HG03439 (cell line): ENCODE data around the gene CCDC85C.
"Not testable (repeated sequence)": the region's sequence is repeated elsewhere in the genome, so short reads cannot be mapped to it uniquely, and the experiment has no call there.

Source experiments
- ATAC-seq: cut with Tn5 transposase; IDR thresholded peaks from one replicate; pipeline ENCODE4 v1.9.1; 2021; ENCODE audit warnings: mild to moderate bottlenecking, moderate library complexity; ENCODE audit not compliant: unreplicated experiment

The CCDC85C gene

DNA sequence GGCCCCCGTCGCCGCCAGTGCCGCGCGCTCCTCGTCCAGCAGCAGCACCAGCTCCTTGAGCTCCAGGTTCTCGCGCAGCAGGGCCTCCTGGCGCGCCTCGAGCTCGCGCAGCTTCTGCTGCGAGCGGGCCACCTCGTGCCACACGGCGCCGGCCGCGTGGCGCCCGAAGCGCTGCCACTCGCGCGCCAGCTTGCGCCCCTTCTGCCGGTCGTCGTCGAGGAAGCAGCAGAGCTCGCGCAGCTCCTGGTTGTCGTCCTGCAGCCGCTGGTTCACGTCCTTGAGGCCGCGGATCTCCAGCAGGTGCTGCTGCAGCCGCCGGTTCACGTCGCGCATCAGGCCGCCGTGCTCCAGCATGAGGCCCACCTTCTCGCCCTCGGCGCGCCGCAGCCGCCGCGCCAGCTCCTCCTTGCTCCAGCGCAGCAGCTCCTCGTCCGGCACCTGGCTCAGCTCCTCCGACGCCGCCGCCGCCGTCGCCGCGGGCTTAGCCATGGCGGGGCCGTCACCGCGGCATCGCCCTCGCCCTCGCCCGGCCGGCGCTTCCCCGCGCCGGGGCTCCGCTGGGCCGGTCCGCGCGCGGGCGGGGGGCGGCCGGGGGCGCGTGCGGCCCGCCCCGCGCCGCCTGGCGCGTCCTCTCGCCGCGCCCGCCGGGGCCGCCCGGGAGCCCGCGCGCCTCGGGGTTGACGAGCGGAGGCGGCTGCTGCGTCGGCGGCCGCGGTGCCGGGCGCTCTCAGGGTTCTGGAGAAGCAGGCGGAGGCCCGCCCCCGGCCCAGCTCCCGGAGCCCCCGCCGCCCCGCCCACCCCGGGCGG, at the start of gene CCDC85C:
CCDC85C (minus strand) TSS at position 737 of the 807 bp plus-strand sequence; CDS start at position 489, 248 bp downstream.
- no peak for ATAC-seq

DNA sequence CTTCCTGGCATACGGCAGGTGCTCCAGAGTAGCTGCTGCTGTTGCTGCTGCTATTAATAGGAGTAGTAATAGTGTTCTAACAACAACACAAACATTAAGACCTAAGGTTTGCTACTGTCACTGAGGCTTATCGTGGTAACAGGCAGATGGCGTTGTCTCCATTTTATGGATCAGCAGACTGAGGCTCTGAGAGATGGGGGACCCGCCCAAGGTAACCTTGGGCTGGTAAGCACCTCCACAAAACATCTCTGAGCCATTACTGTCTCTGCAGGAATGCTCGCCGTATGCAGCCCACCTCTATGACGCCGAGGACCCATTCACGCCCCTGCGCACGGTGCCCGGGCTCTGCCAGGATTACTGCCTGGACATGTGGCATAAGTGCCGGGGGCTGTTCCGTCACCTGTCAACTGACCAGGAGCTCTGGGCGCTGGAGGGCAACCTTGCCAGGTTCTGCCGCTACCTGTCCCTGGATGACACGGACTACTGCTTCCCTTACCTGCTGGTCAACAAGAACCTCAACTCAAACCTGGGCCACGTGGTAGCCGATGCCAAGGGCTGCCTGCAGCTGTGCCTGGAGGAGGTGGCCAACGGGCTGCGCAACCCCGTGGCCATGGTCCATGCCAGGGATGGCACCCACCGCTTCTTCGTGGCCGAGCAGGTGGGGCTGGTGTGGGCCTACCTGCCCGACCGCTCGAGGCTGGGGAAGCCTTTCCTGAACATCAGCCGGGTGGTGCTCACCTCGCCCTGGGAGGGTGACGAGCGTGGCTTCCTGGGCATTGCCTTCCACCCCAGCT, 48.1 kb upstream of the CCDC85C start:
- no peak for ATAC-seq

DNA sequence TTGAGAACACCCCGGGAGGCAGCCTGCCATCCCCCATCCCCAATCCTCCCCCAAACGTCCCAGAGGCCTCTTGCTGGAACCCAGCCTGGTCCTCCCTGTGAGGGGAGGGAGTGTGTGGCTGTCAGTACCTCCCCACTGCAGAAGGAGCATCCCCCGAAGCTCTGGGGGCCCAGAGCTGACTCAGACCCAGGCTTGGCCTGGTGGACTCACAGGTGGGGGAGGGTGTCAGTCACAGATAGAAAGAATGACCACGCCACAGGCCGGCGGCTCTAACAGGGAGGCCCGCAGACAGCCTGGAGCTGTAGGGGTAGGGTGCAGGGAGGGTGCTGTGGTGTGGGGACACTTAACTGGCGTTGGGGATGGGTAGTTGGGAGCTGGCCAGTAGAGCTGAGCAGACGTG, 46.2 kb upstream of the CCDC85C start:
- ATAC-seq, result no peak

DNA sequence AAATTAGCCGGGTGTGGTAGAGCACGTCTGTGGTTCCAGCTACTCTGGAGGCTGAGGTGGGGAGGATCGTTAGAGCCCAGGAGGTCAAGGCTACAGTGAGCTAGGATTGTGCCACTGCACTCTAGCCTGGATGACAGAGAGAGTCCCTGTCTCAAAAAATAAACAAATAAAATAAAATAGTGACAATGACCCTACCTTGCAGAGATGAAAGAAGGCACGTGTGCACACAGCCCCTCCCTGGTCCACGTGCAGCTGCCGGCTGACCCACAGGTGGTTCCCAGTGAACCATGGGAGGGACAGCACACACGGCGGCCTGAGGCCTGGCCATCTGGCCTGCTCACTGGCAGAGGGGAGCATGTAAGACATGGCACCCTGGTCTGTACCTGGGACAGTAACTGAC, 45.6 kb upstream of the CCDC85C start:
- ATAC-seq, result no peak

DNA sequence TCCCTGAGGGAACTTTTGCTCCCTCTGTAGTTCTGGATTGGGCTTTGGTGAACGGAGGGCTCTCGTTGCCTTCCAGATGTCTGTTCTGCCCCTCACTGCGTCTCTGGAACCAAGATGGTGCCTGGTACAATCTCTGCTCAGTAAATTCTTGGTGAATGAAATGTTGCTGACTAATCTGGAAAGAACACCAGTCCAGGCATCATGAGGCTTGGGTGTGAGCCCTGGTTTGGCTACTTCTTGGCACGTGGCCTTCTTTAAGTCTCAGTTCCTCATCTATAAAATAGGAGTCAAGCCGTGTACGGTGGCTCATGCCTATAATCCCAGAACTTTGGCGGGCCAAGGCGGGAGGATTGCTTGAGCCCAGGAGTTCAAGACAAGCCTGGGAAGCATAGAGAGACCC, 45.2 kb upstream of the CCDC85C start:
- no peak for ATAC-seq

DNA sequence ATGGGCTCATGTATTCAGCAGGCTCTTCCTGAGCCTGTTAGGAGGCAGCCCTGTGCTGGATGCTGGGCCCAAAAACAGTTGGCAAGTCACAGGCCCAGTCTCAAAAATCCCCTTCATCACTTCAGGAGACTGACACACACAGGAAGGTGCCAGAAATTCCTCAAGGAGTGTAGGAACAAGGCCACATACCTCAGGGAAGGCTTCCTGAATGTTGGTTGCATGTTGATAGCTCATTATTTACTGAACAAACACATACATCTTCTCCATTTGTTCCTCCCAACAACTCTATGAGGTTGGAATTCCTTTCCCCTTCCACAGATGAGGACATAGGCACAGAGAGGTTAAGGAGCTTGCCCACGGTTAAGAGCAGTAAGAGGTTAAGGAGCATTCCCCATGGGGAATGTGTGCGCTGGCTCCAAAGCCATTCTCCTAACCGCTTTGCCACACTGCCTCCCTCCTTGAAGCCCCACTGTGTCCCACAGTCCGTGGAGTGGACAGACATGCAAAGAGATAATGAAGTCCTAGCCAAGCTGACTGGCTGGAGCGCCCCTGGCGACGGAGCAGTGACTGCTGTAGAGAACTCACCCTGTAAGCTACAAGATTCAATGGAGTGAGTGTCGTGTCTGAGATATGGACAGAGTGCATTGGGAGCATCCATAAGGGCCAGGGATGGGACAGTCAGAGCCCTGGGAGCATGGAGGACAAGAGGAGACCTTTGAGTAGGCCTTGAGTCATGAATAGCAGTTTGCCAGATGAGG, 44.2 kb upstream of the CCDC85C start:
- no peak for ATAC-seq

DNA sequence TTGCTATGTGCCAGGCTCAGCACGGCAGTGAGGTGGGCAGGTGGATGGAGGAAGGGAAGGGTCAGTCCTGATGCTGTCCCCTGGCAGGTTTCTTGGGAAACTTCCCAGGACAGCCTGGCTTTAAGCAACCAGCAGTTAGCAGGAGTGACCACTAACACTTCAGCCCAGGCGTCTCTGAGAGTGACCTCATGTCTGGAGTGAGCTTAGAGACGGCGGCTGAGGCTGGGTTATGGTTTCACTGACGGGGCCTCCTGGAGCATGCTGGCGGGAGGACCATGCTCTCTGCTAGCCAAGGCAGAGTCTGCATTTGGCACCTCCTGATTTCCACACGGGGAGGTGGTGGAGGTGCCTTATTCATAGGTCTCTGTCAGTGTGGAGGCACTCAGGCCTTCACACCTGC, 43.4 kb upstream of the CCDC85C start:
- ATAC-seq, result no peak

DNA sequence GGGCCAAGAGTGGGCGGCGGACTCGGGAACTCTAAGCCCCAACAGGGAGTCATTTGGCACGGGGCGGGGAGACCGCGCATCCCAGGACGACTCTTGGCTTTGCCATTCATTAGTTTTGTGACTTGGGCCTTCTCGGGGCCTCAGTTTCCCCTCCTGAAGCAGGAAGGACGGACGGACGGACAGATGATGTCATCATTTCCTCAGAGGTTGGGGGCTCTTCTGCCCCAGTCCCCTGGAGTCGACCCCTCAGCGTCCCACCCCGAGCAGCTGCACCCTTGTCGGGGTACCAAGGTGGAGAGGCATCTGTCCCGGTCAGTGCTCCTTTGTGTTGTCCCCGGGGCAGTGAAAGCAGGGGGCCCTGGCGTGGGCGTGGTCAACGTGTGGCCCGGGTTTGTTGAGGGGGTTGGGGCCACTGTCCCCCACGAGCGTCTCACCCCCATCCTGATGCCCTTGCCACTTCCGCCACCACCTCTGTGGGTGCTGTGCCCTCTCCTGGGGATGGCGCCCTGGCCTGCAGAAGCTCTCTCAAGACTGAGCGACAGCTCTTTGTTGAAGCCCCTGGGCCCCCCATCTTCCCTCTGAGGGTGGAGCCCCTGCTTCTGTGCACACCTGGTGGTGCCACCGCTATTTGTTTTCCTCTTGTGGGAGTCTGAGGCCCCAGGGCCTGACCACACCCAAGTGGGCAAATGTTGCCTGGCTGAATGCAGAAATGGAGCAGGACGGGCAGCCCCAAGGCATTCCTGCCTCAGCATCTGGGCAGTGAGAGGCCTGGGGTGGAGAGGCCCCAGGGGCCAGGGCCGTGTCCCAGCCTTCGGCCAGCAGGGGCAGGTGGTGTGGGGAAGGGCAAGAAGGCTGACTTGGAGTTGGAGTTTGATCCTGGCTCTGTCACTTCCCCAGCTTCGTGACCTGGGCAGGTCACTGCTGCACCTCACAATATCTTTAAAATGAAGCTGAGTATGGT, 41.8 kb upstream of the CCDC85C start:
- ATAC-seq, result no peak

DNA sequence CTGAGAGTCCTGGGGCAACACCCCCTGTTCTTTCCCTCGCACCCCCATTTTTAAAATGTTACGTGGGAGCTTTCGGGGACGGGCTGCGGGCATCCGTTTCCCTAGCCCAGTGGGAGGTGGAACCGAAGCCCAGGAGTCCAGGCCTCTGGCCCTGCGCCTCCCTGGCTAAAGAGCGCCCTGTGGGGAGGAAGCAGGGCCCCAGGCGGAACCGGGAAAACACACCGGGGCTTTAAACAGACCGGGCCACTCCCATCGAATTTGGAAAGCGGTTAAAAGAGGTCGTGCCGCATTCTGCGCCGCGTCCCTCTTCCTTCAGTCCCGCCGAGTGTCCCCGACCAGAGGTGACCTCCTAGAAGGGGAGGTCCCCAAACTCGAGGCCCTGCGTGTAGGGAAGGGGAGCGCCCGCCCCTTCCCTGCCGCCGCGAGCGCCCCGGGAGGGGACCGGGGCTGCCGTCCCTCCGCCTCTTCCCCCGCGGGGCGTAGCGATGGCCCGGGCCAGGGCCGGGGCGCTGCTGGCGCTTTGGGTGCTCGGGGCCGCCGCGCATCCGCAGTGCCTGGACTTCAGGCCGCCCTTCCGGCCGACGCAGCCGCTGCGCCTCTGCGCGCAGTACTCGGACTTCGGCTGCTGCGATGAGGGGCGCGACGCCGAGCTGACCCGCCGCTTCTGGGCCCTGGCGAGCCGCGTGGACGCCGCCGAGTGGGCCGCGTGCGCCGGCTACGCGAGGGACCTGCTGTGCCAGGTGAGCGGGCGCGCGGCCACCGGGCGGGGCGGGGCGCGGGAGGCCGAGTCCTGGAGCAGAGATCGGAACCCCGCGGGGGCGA, 40.9 kb upstream of the CCDC85C start, which contains the start of gene HHIPL1:
HHIPL1 (plus strand) TSS at position 407 of the 822 bp plus-strand sequence; CDS start at position 486, 79 bp downstream.
- ATAC-seq, result no peak

DNA sequence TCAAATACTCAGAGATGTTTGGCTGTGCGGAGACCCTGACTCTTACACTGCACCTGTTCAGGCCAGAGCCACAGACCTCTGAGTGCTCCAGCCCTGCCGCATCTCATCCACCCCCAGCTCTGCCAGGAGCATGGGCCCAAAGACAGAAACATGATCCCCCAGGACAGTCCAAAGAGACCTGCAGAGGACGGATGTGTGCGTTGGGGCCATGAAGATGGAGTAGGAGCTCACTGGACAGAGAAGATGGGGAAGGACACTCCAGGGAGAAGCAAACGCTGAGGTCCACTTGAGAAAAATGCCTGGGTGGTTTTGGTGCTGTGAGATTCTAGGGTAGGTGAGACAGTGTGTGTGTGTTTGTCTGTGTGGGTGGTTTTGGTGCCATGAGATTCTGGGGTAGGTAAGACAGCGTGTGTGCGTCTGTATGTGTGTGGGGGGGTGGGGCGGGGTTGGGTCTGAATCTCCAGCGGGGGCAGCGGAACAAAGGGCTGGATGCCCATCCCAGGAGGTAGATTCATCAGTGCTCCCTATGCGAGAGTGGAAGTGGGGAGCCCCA, 40.1 kb upstream of the CCDC85C start:
- no peak for ATAC-seq

DNA sequence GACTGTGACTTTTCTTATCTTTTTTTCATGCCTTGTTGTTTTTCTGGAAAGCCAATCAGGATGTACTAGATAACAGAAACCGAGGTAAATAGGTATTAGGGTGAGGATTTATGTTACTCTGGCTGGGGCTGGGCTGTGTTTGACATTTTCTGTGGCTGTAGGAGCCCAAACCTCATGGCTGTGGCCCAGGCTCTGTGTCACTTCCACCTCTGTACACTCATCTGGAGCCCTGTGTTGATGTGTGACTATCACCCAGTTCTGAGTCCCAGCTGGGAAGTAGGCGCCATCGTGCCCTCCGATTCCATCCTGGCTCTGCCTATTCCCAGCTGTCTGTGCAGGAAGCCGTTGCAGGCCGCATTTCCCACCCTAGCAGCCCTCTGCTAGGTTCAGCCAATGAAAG, 39.3 kb upstream of the CCDC85C start:
- no peak for ATAC-seq

DNA sequence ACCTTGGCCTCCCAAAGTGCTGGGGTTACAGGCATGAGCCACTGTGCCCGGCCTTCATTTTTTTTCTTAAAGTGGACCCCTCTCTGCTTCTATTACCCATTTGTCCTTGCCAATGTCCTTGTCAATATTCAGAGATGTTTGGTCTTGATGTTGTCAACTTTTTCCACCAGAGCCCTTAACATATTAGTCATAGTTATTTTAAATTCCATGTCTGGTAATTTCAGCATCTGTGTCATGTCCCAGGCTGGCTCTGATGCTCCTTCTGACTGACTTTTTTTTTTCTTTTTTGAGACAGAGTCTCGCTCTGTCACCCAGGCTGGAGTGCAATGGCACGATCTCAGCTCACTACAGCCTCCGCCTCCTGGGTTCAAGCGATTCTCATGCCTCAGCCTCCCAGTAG, 38.8 kb upstream of the CCDC85C start:
- ATAC-seq, result not testable (repeated sequence)

DNA sequence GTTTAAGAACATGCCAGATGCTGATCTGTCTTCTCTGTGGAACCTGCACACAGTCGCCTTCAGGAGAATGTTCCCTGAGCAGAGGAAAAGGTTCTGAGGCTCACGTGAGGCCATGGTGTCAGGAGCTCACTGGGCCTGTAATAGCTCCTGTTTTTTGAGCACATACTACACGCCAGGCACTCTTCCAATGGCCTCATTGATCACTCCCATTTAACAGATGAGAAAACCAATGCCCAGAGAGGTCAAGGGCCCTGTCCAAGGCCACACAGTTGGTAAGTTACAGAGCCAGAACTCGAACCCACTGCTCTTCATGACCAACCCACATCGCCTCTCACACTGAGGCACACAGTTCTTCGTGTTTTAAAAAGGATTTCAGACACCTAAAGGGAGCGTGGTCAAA, 33.6 kb upstream of the CCDC85C start:
- no peak for ATAC-seq

DNA sequence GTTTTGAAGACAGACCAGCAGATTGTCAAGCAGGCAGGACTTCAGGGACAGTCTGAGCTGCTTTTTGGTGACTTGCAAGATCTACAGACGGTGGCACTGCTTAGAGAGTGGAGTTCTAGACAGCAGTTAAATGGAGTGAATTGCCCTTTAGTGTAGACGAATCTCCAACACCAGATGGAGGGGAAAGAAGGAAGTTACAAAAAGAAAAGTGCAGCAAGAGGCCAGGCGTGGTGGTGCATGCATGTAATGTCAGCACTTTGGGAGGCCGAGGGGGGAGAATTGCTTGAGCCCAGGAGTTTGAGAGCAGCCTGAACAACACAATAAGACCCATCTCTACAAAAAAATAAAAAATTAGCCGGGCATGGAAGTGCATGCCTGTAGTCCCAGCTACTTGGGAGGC, 32.5 kb upstream of the CCDC85C start:
- no peak for ATAC-seq

DNA sequence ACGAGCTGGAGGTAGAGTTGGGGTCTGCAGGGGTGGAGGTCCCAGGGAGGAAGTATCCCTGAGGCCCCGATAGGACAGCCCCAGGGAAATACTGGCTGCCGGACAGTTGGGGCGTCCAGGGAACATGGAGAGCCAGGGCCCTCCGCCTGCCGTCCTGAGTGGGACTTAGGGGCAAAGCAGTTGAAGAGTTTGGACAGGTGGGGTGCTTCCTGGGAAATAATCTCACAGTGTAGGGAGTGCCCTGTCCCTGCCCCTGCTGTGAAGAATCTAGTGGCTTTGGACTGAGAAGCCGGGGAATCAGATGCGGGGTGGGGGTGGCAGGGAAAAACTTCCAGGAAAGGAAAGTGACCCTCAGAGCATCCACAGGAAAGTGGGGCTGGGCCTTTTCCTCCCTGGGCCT, 31.1 kb upstream of the CCDC85C start:
- no peak for ATAC-seq

DNA sequence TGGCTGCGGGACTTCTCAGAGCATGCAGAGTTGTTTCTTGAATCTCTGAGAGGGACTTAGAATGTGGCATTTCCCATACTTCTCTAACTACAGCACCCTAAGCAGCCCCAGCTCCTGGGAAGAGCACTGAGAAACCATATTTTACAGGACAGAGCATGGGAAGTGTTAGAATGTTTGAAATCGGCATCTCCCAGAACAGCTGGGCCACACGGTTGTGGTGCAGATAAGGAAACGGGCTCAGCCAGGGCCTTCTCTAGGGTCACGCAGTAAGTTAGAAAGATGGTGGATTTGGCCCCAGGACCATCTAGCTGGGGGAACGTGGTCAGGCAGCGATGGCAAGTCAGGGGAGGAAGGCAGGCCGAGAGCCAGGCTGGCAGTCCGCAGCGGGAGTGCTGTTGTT, 30.4 kb upstream of the CCDC85C start:
- ATAC-seq, result no peak

DNA sequence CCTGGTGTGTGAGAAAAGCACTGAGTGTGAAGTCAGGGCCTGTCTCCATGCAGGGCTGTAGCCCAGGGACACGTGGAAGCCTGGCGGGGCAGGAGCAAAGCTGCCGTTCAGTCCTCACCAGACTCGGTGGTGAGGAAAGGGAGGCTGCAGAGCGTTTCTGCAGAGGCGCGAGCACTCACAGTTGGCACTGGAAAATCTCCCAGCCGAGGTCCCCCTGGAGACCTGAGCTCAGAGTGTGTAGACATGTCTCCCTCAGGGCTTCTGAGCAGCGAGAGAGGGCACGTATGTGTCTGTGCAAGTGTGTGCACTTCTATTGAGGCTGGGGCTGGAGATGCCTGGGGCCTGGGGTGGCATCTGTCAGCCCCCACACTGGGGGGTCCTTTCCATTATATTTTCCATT, 29.9 kb upstream of the CCDC85C start:
- ATAC-seq, result no peak

DNA sequence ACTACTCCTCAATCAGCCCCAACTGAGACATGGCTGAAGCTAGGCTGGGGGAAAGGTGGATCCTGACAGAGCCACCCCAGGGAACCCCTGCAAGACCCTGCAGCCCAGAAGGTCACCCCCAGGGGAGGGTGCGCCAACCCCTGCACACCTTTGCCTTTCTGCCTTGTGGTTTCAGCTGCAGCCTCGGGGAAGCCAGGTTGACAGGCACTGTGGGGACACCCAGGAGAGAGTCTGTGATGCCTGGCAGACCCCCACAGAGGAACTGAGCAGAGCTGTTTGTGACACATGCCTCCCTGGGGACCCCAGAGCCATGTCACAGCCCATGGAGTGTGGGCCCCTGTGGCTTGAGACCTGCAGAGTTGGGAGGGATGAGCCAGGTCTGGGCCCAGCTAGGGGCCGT, 29.1 kb upstream of the CCDC85C start:
- ATAC-seq, result no peak

DNA sequence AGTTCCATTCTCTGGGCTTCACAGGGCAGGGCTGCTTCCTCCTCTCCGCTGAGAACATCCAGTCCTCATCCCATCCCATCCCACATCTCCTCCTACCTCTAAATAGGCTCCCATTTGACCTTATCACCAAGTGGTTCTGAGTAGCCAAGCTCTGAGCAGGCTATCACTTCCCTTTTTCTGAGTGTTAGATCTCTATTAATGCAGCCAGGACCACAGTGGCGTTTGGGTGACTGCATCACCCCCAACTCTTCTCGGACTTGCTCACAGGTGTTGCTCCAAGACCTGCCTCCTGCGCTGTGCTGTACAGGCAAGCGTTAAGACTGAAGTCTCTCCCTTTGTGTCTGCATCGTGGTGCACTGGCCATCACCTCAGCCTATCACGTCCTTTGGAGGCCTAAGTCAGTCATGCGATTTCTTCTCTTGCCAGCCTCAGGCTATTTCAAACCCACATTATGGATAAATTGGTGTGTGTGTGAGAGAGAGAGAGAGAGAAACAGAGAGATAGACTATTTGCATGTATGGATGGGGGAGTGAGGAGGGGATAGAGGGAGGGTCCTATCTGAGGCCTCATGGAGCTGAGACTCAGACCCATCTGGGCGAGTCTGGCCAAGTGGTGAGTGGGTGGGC, 28.5 kb upstream of the CCDC85C start:
- ATAC-seq, result no peak
